AML-193 (cell line): ENCODE results near the gene XPO5.
A peak's percentile ranks its signal among the peaks of the same experiment; 100 is the strongest.
"Not testable (repeated sequence)": the region's sequence is repeated elsewhere in the genome, so short reads cannot be mapped to it uniquely, and the experiment has no call there.

Source experiments
- DNase-seq, 2 experiments: peaks; one replicate each; lab custom pipeline; 2025; lab: John Stamatoyannopoulos, UW

XPO5 gene

DNA sequence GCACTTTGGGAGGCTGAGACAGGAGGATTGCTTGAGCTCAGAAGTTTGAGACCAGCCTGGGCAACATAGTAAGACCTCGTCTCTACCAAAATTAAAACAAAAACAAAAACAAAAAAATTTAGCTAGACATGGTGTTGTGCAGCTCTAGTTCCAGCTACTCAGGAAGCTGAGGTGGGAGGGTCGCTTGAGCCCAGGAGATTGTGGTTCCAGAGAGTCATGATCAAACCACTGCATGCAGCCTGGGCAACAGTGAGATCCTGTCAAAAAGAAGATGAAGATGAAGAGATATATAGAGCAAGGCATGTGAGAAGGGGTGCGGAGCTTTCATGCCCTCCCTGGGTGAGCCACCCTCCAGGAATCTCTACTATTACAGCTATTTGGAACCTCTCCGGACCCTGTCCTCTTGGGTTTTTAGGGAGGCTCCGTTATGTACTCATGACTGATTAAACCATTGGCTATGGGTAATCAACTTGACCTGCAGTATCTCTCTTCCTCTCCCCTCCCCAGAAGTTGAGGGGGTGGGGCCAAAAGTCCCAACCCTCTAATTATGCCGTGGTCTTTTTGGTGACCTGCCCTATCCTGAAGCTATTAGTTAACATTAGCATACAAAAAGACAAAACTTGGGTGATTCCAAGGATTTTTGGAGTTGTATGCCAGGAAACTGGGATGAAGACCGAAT lies 9.2 kb upstream of the XPO5 start:
- DNase-seq: no peak

DNA sequence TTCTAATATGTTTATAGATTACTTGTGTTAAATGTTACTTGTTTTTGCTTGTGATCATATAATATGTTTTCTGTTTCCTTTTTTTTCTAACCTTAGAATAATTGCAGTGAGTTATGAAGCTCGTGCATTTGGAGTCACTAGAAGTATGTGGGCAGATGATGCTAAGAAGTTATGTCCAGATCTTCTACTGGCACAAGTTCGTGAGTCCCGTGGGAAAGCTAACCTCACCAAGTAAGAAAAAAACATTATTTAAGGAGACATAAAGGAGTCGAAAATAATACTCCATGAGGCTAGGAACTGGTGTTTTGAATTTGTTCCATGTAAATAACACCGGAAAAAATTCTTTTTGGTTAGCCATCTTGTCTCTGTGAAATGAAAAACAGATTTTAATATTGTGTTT lies 7.1 kb upstream of the XPO5 start:
- no peak for DNase-seq

DNA sequence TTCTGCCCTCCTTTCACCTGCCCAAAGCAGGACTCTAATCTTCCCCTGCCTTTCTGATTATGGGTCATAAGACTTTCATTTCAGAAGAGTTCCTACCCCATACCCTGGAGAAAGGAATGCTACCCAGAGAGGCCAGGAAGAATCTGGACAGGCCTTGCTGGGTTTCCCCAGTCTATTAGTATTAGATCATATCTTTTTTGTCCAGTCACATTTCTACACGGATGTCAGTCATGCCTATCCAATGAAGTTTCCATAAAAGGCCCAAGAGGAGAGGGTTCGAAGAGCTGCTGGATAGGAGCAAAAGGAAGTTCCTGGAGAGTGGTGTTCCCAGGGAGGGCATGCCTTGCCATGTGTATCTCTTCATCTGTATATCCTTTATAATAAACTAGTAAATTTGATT lies 3.3 kb upstream of the XPO5 start:
- no peak for DNase-seq

GRCh38 chr6:43578748-43579147 lies 2.9 kb upstream of the XPO5 start:
- no peak for DNase-seq

DNA sequence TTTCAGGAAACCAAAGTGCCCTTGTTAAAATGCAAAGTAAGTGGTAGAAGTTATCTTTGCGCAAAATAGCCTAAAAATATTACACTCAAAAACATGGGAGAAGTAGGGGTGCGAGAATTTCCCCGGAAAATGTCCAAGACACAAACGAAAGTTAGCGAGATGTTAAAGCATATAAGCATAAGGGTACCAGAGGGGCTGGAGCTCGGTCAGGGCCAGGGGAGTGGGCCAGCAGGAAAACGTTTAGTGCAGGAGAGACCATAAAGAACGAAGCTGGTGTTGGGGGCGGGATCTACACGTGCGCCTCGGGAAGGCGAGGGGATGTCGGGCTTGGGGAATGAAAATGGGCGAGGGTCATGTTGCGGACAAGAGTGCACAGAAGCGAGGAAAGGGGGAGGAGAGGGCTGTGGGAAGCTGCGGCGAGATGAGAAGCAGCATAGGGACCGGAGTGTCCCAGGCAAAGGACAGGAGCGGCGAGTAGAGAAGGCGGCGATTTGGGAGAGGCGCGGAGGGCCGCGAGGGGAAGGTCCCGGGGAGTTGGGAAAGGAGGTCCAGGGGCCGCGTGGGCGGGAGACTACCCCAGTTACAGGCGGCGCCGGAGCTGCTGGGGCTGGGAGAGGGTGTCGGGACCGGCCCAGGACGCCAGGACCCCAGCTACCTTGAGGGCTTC lies 600 bp downstream of the XPO5 start:
- DNase-seq: peak; percentile 14 to 57

DNA sequence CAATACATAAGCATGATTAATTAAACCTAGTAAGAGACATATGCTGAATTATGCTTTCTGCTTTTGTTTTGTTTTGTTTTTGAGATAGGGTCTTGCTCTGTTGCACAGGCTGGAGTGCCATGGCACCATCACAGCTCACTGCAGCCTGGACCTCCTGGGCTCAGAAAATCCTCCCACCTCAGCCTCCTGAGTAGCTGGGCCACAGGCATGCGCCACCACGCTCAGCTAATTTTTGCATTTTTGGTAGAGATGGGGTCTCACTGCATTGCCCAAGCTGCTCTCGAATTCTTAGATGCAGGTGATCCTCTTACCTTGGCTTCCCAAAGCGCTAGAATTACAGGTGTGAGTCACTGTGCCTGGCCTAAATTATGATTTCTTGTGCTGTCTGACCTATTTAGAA lies 3.8 kb downstream of the XPO5 start:
- no peak for DNase-seq

DNA sequence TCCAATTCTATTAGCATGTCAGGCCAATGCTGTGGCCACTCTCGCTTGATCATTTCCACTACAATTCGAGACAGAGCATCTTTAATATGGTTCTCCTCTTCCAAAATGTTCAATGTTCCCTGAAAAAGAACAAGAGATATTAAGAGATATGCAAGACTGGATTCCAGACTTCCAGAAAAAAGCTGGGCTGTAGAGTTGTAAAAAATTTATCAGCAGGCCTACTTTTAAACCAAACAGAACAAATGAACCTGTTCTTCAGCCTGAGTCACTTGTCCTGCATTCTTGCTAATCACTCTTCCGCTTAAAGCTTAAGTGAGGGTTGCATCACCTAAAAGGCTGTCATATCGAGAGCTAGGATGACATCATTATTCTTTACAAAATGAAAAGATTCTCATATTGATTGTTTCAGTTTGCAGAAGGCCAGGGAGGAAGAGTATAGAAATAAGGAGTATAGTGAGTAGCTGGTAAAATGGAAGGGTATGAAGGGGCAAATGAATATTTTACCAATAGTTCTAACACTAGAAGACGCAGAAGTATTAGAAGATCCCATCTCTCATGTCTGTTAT lies 4.9 kb downstream of the XPO5 start:
- DNase-seq: no peak

DNA sequence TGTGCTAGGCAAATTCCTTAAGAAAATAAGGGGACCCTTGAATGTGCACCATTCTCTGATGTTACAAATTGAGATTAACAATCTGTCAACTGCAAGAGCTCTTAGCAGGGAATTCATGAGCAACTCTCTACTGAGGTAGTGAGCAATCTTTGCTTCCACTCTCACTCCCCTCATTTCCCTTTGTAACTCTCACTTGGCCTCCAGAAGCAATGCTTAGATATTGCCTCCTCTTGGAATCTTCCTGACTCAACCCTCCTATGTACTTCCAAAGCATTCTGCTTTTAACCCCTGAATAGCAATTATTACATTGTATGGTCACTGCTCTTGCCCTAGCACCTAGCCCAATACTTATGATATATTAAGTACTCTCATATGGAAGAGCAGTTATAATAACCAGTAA lies 16.5 kb downstream of the XPO5 start:
- DNase-seq: no peak

DNA sequence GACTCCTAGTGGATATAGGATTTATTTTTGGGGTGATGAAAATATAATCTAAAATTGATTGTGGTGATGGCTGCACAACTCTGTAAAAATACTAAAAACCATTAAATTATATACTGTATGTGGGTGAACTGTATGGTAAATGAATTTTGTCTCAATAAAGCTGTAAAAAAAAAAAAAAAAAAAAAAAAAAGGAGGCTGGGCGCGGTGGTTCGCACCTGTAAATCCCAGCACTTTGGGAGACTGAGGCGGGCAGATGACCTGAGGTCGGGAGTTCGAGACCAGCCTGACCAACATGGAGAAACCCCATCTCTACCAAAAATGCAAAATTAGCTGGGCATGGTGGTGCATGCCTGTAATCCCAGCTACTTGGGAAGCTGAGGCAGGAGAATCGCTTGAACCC lies 18.2 kb downstream of the XPO5 start:
- not testable (repeated sequence) for DNase-seq

DNA sequence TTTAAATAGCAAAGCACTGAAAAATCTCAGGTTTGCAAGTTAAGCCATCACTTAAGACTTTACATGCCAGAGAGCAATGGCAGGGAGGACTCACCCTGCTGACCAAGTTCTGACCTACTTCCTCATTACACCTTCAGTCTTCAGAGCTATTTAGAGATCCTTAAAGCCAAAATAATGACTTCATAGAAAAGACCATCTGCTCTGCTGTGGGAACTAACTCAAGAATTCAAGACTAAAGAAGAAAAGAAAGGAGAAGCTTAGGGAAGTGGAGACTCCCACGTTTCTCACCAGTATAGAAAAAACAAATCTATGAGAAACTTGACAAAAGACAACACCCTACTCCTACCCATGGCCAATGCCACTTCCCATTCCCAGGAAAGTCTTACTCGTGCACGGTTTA lies 28.6 kb downstream of the XPO5 start:
- DNase-seq: no peak

DNA sequence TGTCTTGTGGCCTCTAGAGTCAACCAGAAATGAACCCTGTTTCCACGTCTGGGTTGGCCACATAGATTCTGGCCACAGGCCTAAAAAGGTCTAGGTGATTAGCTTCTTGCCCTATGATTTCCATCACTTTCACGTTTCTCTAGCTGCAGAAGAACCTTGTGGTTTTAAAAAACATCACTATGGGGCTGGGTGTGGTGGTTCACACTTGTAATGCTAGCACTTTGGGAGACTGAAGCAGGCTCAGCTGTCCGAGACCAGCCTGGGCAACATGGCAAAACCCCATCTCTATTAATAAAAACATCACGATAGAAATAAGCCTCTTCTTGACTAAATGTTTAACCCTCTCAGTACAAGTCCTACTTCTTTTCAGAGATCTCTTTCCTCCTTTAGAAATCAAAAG lies 31.4 kb downstream of the XPO5 start:
- no peak for DNase-seq

DNA sequence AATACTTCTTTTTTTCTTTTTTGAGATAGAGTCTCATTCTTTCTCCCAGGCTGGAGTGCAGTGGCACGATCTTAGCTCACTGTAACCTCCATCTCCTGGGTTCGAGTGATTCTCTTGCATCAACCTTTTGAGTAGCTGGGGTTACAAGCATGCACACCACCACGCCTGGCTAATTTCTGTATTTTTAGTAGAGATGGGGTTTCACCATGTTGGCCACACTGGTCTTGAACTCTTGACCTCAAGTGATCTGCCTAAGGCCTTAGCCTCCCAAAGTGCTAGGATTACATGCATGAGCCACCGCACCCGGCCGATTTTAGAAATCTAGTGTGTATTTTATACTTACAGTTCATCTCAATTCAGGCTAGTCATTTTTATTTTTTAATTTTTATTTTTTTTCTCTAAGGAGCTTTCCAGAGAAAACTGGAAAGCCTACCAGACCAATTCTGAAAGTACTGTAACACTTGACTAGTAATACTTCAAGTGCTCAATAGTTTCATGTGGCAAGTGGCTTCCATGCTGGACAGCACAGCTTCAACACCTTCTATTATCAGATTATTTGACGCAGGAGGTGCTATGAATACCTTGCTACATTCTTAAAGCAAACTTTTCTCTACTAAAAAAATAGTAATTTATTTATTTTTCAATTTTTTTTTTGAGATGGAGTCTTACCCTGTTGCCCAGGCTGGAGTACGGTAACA lies 33.9 kb downstream of the XPO5 start:
- no peak for DNase-seq

GRCh38 chr6:43540507-43540906 lies 35.3 kb downstream of the XPO5 start:
- no peak for DNase-seq

GRCh38 chr6:43539409-43539808 lies 36.4 kb downstream of the XPO5 start:
- not testable (repeated sequence) for DNase-seq

- DNase-seq: not testable (repeated sequence)
Observed at GRCh38 chr6:43538986-43539385, 36.9 kb downstream of the XPO5 start.

- DNase-seq: no peak
Observed at GRCh38 chr6:43532201-43532600, 43.6 kb downstream of the XPO5 start.

DNA sequence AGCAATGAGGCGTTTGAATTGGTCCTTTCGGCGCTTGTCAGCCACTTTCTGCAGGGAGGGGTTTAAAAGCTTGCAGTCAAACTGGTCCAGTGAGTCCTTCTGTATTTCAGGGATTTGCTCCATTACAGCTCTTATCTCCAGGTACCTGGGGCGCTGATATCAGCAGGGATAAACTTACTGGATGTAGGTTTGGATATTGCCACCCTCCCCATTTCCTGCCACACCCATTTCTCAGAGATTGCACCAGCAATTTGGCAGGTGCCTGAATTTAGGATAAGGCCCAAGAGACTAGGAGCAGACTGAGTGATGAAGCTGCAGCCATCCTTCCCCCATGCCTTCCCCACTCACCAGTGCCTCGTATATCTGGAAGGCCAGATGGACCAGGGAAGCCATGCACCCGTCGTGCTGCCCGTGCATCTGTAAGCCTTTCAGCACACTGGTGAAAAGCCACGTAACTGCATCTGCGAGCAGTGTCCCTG lies 51.3 kb downstream of the XPO5 start:
- DNase-seq: no peak

- DNase-seq: no peak
Observed at GRCh38 chr6:43523284-43523683, 52.6 kb downstream of the XPO5 start.

GRCh38 chr6:43522547-43523261 lies 53.1 kb downstream of the XPO5 start:
- DNase-seq: no peak

GRCh38 chr6:43521836-43522235 lies 54.0 kb downstream of the XPO5 start:
- no peak for DNase-seq

- DNase-seq: no peak
Observed at GRCh38 chr6:43520097-43520496, 55.7 kb downstream of the XPO5 start.
